ENCODE data around the gene TCF23.
A peak's percentile ranks its signal among the peaks of the same experiment; 100 is the strongest.

Gene TCF23

DNA sequence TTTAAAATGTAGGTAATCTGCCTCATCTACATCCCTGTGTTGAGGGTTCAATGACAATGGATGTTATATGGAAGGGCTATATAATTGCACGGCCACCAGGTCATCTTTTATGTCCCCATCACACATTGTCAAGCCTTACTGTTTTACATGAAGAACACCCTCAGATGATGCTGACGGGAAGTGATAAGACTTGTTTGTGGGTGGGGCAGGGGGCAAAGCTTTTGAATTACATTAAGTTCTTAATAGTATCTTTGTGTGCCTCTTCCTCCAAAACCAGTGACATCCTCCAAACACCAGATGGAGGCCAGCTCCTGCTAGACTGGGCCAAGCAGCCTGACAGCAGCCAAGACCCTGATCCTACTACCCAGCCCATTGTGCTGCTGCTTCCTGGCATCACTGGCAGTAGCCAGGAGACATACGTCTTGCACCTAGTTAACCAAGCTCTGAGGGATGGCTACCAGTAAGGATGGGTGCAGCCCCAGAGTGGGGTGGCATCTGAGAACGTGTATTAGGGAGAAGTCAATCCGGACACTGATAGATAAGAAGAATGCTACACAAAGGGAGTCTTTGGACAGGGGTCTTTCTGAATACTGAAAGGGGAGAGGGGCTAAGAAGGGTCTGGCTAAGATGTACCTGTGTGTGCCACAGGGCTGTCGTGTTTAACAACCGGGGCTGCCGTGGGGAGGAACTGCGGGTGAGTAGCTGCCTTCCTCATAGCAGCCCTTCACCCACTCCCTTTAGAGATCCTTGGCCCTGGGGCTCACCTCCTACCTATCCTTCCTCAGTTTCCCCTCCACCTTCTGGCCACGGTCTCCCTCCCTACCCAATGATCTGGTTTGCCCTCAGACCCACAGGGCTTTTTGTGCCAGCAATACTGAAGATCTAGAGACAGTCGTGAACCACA lies 19.9 kb upstream of the TCF23 start:
- no peak for DNase-seq (ENCODE audit: low spot score)

DNA sequence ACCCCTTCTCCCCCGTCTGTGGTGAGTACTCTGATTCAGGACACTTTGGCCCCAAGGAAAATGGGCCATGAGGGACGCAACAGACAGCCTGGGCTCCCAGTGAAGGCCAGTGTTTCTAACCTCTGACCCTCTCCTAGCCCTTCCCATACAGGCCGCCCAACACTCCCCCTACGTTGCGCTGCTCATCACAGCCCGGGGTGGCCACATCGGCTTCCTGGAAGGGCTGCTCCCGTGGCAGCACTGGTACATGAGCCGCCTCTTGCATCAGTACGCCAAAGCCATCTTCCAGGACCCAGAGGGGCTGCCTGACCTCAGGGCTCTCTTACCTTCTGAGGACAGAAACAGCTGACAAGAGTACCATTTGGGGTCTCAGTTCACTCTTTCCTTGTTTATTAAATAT lies 18.4 kb upstream of the TCF23 start:
- no peak for DNase-seq (ENCODE audit: low spot score)

- DNase-seq (ENCODE audit: low spot score): no peak
Measured at GRCh38 chr2:27131429-27131828, 17.4 kb upstream of the TCF23 start.

DNA sequence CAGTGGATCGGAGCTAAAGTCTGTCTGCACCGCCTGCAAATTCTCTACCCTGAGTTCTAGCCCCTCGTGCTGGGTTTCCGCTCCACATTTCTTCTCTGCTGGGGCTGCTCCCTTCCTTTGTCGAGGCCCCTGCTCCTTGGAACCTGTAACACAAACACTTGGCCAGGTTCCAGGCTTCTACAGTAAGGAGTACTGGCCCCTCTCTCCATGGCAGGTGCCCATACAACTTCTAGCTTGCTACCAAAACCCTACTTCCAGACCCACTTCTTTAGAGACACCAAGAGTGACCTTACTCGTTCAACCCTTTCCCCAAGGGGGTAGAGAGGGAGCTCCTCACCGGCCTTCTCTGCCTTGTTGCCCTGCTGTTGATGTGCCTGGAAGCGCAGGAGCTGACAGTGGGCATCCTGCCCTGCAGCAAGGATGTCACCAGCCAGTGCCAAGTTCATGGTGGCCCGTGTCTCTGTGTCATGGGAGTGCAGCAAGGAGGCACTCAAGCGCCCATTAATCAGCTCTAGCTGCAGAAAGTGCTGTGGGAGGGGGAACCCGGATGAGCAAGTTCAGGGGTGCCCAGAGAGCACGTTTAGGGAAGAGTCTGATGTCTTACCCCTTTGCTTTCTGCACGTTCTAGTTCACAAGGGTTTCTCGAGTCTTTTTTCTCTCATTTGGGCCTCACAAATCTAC lies 15.5 kb upstream of the TCF23 start:
- DNase-seq (ENCODE audit: low spot score): no peak

DNA sequence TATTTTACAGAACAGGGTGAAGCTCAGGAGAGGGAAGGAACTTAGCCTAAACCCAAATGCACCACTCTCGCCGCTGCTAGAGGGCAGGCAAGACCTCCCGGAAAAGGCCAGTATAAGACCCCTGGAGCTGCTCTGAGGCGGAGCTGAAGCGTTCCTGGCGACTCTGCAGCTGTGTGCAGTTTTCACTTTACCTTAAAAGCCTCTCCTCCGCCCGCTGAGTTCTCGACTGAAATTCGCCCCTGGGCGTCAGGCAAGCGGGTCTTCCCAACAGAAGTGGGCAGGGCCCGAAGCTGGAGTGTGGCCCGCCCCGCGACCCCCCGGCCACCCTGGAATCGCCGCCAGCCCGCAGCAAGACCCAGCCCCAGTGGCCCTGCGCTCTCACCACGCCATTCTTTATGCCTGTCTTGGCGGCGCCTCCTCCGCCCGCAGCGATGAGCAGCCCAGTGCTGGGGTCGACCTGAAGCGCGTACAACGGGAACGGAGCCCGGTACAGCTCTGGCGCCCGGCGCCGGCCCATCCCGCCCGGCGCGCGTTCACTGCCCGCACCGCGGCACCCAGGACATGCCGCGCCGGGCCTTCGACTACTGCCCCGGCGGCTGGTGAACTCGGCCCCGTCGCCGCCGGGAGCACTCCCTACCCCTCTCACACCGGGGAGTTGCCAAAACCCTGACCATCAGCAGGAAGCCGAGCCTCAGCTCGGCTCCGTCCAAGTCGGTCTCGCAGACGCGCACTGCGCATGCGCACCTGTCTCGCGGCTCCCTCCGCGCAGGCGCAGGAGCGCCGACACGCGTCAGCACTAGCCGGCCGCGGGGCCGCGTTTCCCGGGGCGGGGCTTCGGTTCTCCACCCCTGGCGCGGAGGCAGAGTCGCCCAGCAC lies 14.7 kb upstream of the TCF23 start, which contains the start of gene PREB:
Gene PREB, minus strand, starts transcription at position 732 of the 876 bp plus-strand sequence. Its CDS starts 215 bp downstream, at position 517.
- DNase-seq (ENCODE audit: low spot score): peak; percentile 94

- DNase-seq (ENCODE audit: low spot score): peak; percentile 26
Measured at GRCh38 chr2:27134781-27135477, 13.9 kb upstream of the TCF23 start.

DNA sequence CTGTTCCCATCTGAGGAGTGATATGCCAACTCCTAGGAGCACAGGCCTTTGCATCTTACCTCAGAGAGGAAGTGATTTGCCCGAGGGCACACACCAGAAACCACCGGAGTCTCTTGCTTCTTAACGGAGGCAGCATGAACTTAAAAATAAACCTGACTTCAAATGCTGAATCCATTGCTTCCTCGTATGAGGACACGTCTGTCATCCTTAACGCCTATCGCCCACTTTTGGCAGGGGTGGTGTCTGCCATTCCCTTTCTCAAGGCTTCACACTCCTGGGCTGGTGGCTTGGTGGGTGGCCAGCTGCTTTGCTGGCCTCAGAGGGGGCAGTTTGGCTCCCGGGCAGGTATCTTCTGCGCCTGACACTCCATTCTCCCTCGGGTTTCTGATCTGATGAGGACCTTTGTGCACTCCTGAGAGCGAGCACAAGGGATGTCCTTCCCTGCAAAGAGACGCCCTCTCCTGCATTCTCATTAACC lies 13.3 kb upstream of the TCF23 start:
- DNase-seq (ENCODE audit: low spot score): no peak

- DNase-seq (ENCODE audit: low spot score): no peak
Measured at GRCh38 chr2:27136751-27137150, 12.1 kb upstream of the TCF23 start.

DNA sequence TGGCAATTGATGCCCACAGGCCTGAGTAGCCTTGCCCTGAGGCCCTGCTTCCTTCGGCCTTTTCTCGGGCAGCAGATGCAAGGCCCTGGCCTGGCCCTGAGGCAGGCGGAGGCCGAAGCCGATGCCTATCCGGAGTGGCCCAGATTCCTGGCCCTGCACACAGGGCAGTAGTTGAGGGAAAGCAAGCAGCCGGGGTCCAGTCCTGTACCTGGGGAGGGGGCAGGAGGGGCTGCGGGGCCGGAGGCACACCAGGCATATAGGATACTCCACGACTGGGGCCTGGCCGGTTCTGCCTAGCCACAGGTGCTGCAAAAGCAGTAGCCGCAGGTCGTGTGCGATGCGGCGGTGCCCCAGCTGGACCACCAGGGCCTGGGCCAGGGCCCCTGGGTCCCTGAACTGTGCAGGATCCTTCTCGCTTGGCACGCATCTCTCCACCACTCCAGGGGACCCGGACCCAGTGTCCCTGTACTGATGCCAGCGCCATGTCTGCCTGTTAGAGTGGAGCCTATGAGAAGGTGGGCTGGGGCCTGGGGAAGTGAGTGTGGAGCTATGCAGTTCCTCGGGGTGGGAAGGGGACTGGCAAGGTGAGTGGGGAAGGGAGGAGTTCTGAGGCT lies 11.4 kb upstream of the TCF23 start:
- no peak for DNase-seq (ENCODE audit: low spot score)

DNA sequence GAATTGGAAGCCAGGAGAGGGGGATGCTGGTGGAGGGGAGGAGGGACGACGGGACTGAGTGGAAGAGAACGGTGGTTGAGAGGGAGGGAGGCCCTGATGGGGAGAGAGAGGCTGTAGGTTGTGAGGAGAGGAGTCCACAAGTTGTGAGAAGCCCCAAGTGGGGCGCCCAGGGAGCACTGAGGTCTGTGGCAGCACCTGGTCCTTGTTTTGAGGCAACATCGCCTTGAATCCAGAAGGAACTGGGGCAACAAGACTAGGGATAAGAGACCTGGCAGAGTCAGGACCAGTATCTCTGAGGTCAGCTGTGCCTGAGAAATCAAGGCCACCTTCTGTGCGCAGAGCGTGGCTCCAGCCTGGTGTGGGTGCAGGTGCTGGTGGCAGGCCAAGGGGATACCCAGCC lies 10.7 kb upstream of the TCF23 start:
- no peak for DNase-seq (ENCODE audit: low spot score)

GRCh38 chr2:27139310-27139709 lies 9.5 kb upstream of the TCF23 start, which contains the start of gene PRR30:
Gene PRR30 (minus strand): TSS chr2:27139410. CDS start chr2:27138329, 1,081 bp downstream.
- DNase-seq (ENCODE audit: low spot score): no peak

DNA sequence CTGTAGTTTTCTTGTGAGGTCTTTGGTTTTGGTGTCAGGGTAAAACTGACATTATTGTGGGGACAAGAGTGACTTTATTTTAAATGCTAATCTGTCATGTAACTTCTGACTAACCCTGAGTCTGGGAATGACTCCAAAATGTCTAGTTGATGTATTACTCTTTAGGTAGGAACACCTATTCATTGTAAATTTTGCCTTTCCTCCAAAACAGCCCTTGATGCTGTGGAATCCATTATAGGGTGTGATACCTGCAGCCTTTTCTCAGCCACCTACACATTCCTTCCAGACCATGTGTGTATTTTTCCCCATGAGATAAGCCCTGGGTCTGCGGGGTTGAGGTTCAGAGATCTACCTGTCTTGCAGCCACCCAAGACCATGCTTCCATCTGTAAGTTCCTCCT lies 5.5 kb upstream of the TCF23 start:
- DNase-seq (ENCODE audit: low spot score): no peak

GRCh38 chr2:27145682-27146081 lies 3.1 kb upstream of the TCF23 start:
- DNase-seq (ENCODE audit: low spot score): no peak

GRCh38 chr2:27147935-27148334 lies 869 bp upstream of the TCF23 start:
- DNase-seq (ENCODE audit: low spot score): no peak

GRCh38 chr2:27149570-27150405 lies 984 bp downstream of the TCF23 start:
- no peak for DNase-seq (ENCODE audit: low spot score)

DNA sequence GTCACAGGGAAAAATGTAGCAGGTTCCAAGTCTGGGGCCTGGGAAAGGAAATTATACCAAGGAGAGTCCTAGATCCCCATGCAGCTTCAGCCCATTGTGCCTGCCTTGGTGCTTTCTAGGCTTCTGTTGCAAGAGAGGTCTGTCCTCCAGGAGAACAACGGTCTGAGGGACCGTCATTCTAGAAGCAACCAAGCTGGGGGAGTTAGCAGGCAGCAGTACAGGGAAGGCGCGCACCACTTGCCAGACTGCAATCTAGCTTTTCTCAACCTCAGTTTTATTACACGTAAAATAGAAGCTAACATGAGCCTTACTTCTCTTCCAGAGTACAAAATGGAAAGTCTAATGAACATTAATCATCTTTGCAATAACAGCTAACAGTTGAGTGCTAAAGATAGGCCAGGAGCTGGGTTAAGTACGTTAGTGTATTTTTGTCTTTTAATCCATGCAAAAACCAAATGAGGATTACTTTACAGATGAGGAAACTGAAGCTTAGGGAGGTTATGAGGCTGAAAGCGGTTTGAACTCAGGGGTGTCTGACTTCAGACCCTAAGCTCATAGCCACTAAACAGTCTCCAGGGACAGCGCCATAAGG lies 1.9 kb downstream of the TCF23 start:
- no peak for DNase-seq (ENCODE audit: low spot score)

GRCh38 chr2:27152102-27152795 lies 3.4 kb downstream of the TCF23 start:
- DNase-seq (ENCODE audit: low spot score): no peak

GRCh38 chr2:27152796-27153464 lies 4.1 kb downstream of the TCF23 start:
- DNase-seq (ENCODE audit: low spot score): no peak
